Measurements from ENCODE around the gene PGLYRP3.
"Not testable (repeated sequence)": the region's sequence is repeated elsewhere in the genome, so short reads cannot be mapped to it uniquely, and the experiment has no call there.

The PGLYRP3 gene

GRCh38 chr1:153353226-153353947 lies 40.6 kb upstream of the PGLYRP3 start:
- H3K27me3 Mint-ChIP-seq = peaks cover 2% of the 10 kb centered on the region
- peak overlapping the region; percentile 9 for H3K27ac Mint-ChIP-seq
- H3K4me3 Mint-ChIP-seq = no peak overlapping the region
- H3K4me1 Mint-ChIP-seq = peaks cover 18% of the 10 kb centered on the region
- H3K9me3 Mint-ChIP-seq = no peaks in the 10 kb centered on the region
- H3K36me3 Mint-ChIP-seq = no peaks in the 10 kb centered on the region

GRCh38 chr1:153352523-153352922 lies 39.8 kb upstream of the PGLYRP3 start:
- peaks cover 2% of the 10 kb centered on the region for H3K27me3 Mint-ChIP-seq
- no peaks in the 10 kb centered on the region for H3K9me3 Mint-ChIP-seq
- no peaks in the 10 kb centered on the region for H3K36me3 Mint-ChIP-seq
- H3K27ac Mint-ChIP-seq = peak overlapping the region; percentile 19
- H3K4me1 Mint-ChIP-seq = peaks cover 10% of the 10 kb centered on the region
- no peak overlapping the region for H3K4me3 Mint-ChIP-seq

- H3K36me3 Mint-ChIP-seq = no peaks in the 10 kb centered on the region
- H3K9me3 Mint-ChIP-seq = no peaks in the 10 kb centered on the region
- peaks cover 7% of the 10 kb centered on the region for H3K27me3 Mint-ChIP-seq
Measured at GRCh38 chr1:153350321-153350957, 37.7 kb upstream of the PGLYRP3 start.

GRCh38 chr1:153349363-153350320 lies 36.9 kb upstream of the PGLYRP3 start:
- no peaks in the 10 kb centered on the region for H3K36me3 Mint-ChIP-seq
- no peaks in the 10 kb centered on the region for H3K9me3 Mint-ChIP-seq
- H3K4me1 Mint-ChIP-seq = peaks cover 20% of the 10 kb centered on the region
- no peak overlapping the region for H3K27ac Mint-ChIP-seq
- peaks cover 8% of the 10 kb centered on the region for H3K27me3 Mint-ChIP-seq
- no peak overlapping the region for H3K4me3 Mint-ChIP-seq

More at GRCh38 chr1:153350321-153350957, 37.7 kb upstream of the PGLYRP3 start:
- Mint-ChIP-seq H3K4me3 (no peak overlapping the region), H3K4me1 (peaks cover 14% of the 10 kb centered on the region), H3K27ac (no peak overlapping the region)

- peaks cover 11% of the 10 kb centered on the region for H3K27me3 Mint-ChIP-seq
- no peak within 1 kb of the TSS for H3K27ac Mint-ChIP-seq
- no peaks in the 10 kb centered on the region for H3K9me3 Mint-ChIP-seq
- H3K36me3 Mint-ChIP-seq = no peaks in the 10 kb centered on the region
- H3K4me1 Mint-ChIP-seq = peaks cover 24% of the 10 kb centered on the region
- no peak within 1 kb of the TSS for H3K4me3 Mint-ChIP-seq
Measured at GRCh38 chr1:153348511-153349362, 36.0 kb upstream of the PGLYRP3 start, which contains the start of gene PGLYRP4. PGLYRP4 (minus strand) TSS chr1:153348841; CDS start chr1:153347932, 909 bp downstream.

- no peaks in the 10 kb centered on the region for H3K36me3 Mint-ChIP-seq
- H3K4me3 Mint-ChIP-seq = no peak overlapping the region
- H3K27ac Mint-ChIP-seq = no peak overlapping the region
- H3K4me1 Mint-ChIP-seq = peaks cover 28% of the 10 kb centered on the region
- peaks cover 11% of the 10 kb centered on the region for H3K27me3 Mint-ChIP-seq
- H3K9me3 Mint-ChIP-seq = no peaks in the 10 kb centered on the region
Measured at GRCh38 chr1:153347856-153348255, 35.1 kb upstream of the PGLYRP3 start.

- not testable (repeated sequence) for H3K9me3 Mint-ChIP-seq, H3K36me3 Mint-ChIP-seq, H3K4me3 Mint-ChIP-seq, H3K27ac Mint-ChIP-seq
- H3K4me1 Mint-ChIP-seq = peaks cover 28% of the 10 kb centered on the region
- peaks cover 11% of the 10 kb centered on the region for H3K27me3 Mint-ChIP-seq
Measured at GRCh38 chr1:153347049-153347448, 34.3 kb upstream of the PGLYRP3 start.

GRCh38 chr1:153346077-153346723 lies 33.4 kb upstream of the PGLYRP3 start:
- H3K36me3 Mint-ChIP-seq = no peaks in the 10 kb centered on the region
- peaks cover 11% of the 10 kb centered on the region for H3K27me3 Mint-ChIP-seq
- H3K9me3 Mint-ChIP-seq = no peaks in the 10 kb centered on the region
- no peak overlapping the region for H3K27ac Mint-ChIP-seq
- H3K4me3 Mint-ChIP-seq = peak overlapping the region; percentile 57
- peaks cover 28% of the 10 kb centered on the region for H3K4me1 Mint-ChIP-seq

- H3K4me3 Mint-ChIP-seq = peak overlapping the region; percentile 57
- peaks cover 33% of the 10 kb centered on the region for H3K4me1 Mint-ChIP-seq
- H3K27ac Mint-ChIP-seq = no peak overlapping the region
- peaks cover 10% of the 10 kb centered on the region for H3K27me3 Mint-ChIP-seq
- H3K36me3 Mint-ChIP-seq = no peaks in the 10 kb centered on the region
- H3K9me3 Mint-ChIP-seq = no peaks in the 10 kb centered on the region
Measured at GRCh38 chr1:153345187-153346076, 32.7 kb upstream of the PGLYRP3 start.

- H3K9me3 Mint-ChIP-seq = no peaks in the 10 kb centered on the region
- H3K36me3 Mint-ChIP-seq = no peaks in the 10 kb centered on the region
- no peak overlapping the region for H3K4me3 Mint-ChIP-seq
- H3K27me3 Mint-ChIP-seq = peaks cover 10% of the 10 kb centered on the region
- H3K4me1 Mint-ChIP-seq = peaks cover 38% of the 10 kb centered on the region
- H3K27ac Mint-ChIP-seq = no peak overlapping the region
Measured at GRCh38 chr1:153344718-153345025, 31.9 kb upstream of the PGLYRP3 start.

GRCh38 chr1:153343811-153344717 lies 31.3 kb upstream of the PGLYRP3 start:
- Mint-ChIP-seq H3K4me1 (peaks cover 44% of the 10 kb centered on the region), H3K4me3 (no peak overlapping the region), H3K27me3 (peaks cover 10% of the 10 kb centered on the region), H3K36me3 (no peaks in the 10 kb centered on the region), H3K9me3 (no peaks in the 10 kb centered on the region), H3K27ac (no peak overlapping the region)

- no peak overlapping the region for H3K27ac Mint-ChIP-seq
- H3K36me3 Mint-ChIP-seq = no peaks in the 10 kb centered on the region
- peaks cover 46% of the 10 kb centered on the region for H3K4me1 Mint-ChIP-seq
- no peaks in the 10 kb centered on the region for H3K9me3 Mint-ChIP-seq
- peaks cover 10% of the 10 kb centered on the region for H3K27me3 Mint-ChIP-seq
- H3K4me3 Mint-ChIP-seq = no peak overlapping the region
Measured at GRCh38 chr1:153343040-153343681, 30.4 kb upstream of the PGLYRP3 start.

GRCh38 chr1:153342178-153342577 lies 29.4 kb upstream of the PGLYRP3 start:
- Mint-ChIP-seq H3K27ac (no peak overlapping the region), H3K9me3 (no peaks in the 10 kb centered on the region)

More at GRCh38 chr1:153342178-153342577, 29.4 kb upstream of the PGLYRP3 start:
- Mint-ChIP-seq H3K4me3 (no peak overlapping the region), H3K27me3 (peaks cover 10% of the 10 kb centered on the region), H3K4me1 (peaks cover 46% of the 10 kb centered on the region), H3K36me3 (no peaks in the 10 kb centered on the region)
